GM12878 (cell line): Measurements from ENCODE around the gene PLA2G2E. TPM values are rescaled to one million over a fixed set of nuclear protein-coding genes. Genes with fewer than 3 reads are reported as not detected.
A peak's percentile ranks its signal among the peaks of the same experiment; 100 is the strongest.

Source experiments
- CBX5 ChIP-seq: sonication (generic); IDR thresholded peaks from 2 replicates; pipeline ENCODE4 v1.6.1; 2016; ENCODE audit warnings: low read depth, moderate library complexity, mild to moderate bottlenecking, inconsistent platforms
- ESRRA ChIP-seq: IDR thresholded peaks from 2 replicates; pipeline ENCODE4 v1.6.1; 2012; ENCODE audit warnings: mild to moderate bottlenecking, low read length, improper control_type of control experiment
- FOXK2 ChIP-seq: fragments of 450-650 bp; IDR thresholded peaks from 2 replicates; pipeline ENCODE4 v1.6.1; 2017; ENCODE audit warnings: mild to moderate bottlenecking, moderate library complexity
- GABPA ChIP-seq: IDR thresholded peaks from 2 replicates; pipeline ENCODE4 v1.6.1; 2014; ENCODE audit warnings: antibody characterized with exemption, low read depth, mild to moderate bottlenecking, inconsistent platforms
- HDAC6 ChIP-seq: fragments of 200-600 bp; sonication (generic); IDR thresholded peaks from one replicate; pipeline ENCODE4 v1.8.0; 2017; ENCODE audit warnings: antibody characterized with exemption; ENCODE audit not compliant: unreplicated experiment
- HDGF ChIP-seq: fragments of 450-650 bp; IDR thresholded peaks from 2 replicates; pipeline ENCODE4 v1.6.1; 2016; ENCODE audit warnings: antibody characterized with exemption
- MYB ChIP-seq: fragments of 150-350 bp; IDR thresholded peaks from 2 replicates; pipeline ENCODE4 v1.6.1; 2014; ENCODE audit warnings: mild to moderate bottlenecking, low read depth, low read length, borderline replicate concordance
- NR2C2 ChIP-seq: IDR thresholded peaks from 2 replicates; pipeline ENCODE4 v1.6.1; 2011; ENCODE audit warnings: borderline replicate concordance, low read depth; ENCODE audit not compliant: control insufficient read depth, insufficient read length
- PAX5 ChIP-seq: IDR thresholded peaks from 2 replicates; pipeline ENCODE4 v1.6.1; 2011; ENCODE audit warnings: low read depth, low read length, borderline replicate concordance
- RCOR1 ChIP-seq: conservative IDR thresholded peaks from 2 replicates; pipeline ENCODE4 v1.6.1; 2012; ENCODE audit warnings: low read depth, low read length, improper control_type of control experiment
- STAT3 ChIP-seq: IDR thresholded peaks from 2 replicates; pipeline ENCODE4 v1.6.1; 2011; ENCODE audit warnings: low read depth, low read length, improper control_type of control experiment
- WRNIP1 ChIP-seq: IDR thresholded peaks from 2 replicates; pipeline ENCODE4 v1.6.1; 2011; ENCODE audit warnings: low read depth, low read length, improper control_type of control experiment, borderline replicate concordance
- ZSCAN29 ChIP-seq: fragments of 450-650 bp; IDR thresholded peaks from 2 replicates; pipeline ENCODE4 v1.6.1; 2017; ENCODE audit warnings: mild to moderate bottlenecking, moderate library complexity
- polyA plus RNA-seq, 11 experiments: library from polyadenylated mRNA; depleted of rRNA in 4 of 11; unstranded in 6 of 11; stranded (reverse) in 5 of 11; fragments of >200 nt; fragmentation: Nextera tagmentation in 4 of 11; fragmentation: Illumina TruSeq in 1 of 11; extraction: Ambion mirVana in 4 of 11; extraction: Trizol in 1 of 11; gene quantifications; 1 replicate in 1 of 11; 2 replicates in 10 of 11; pipeline versions ENCODE4 v1.2.1 to v1.2.3, GENCODE V29; 2011 to 2016; ENCODE audit warnings: inconsistent platforms in 2 of 11, missing spikeins in 2 of 11, low read depth in 1 of 11
- total RNA-seq, 4 experiments: library from RNA; depleted of rRNA in 3 of 4; stranded (reverse); fragments of >200 nt in 3 of 4; fragmentation: Illumina TruSeq in 1 of 4; extraction: Trizol in 1 of 4; gene quantifications; 2 replicates each; pipeline versions ENCODE4 v1.2.1 to v1.2.3, GENCODE V29; 2013 to 2021
- TF ChIP-seq, protein P1 (sequence below): IDR thresholded peaks from 2 replicates; pipeline ENCODE4 v1.6.1; 2011; ENCODE audit warnings: borderline replicate concordance, low read depth, mild to moderate bottlenecking, moderate library complexity, mixed read lengths, low read length; ENCODE audit not compliant: insufficient read depth; ENCODE audit errors: extremely low read length
- TF ChIP-seq, protein P2 (sequence below): IDR thresholded peaks from 2 replicates; pipeline ENCODE4 v1.6.1; 2011; ENCODE audit warnings: low read depth, mild to moderate bottlenecking, low read length, moderate library complexity, borderline replicate concordance; ENCODE audit errors: extremely low read depth
- TF ChIP-seq, protein P3 (sequence below): fragments of 150-350 bp; IDR thresholded peaks from 2 replicates; pipeline ENCODE4 v1.6.1; 2016; ENCODE audit warnings: low read depth, low read length
- TF ChIP-seq, protein P4 (sequence below): fragments of 450-650 bp; IDR thresholded peaks from 2 replicates; pipeline ENCODE4 v1.6.1; 2016; ENCODE audit warnings: mild to moderate bottlenecking
- TF ChIP-seq, protein P5 (sequence below): fragments of 450-650 bp; IDR thresholded peaks from 2 replicates; pipeline ENCODE4 v1.6.1; 2017; ENCODE audit warnings: mild to moderate bottlenecking, moderate library complexity

PLA2G2E gene
- total and polyA plus RNA-seq, 10 of the 15 experiments (the other 5 are each of a cell fraction or from before 2014, with no cell fraction given): not detected

DNA sequence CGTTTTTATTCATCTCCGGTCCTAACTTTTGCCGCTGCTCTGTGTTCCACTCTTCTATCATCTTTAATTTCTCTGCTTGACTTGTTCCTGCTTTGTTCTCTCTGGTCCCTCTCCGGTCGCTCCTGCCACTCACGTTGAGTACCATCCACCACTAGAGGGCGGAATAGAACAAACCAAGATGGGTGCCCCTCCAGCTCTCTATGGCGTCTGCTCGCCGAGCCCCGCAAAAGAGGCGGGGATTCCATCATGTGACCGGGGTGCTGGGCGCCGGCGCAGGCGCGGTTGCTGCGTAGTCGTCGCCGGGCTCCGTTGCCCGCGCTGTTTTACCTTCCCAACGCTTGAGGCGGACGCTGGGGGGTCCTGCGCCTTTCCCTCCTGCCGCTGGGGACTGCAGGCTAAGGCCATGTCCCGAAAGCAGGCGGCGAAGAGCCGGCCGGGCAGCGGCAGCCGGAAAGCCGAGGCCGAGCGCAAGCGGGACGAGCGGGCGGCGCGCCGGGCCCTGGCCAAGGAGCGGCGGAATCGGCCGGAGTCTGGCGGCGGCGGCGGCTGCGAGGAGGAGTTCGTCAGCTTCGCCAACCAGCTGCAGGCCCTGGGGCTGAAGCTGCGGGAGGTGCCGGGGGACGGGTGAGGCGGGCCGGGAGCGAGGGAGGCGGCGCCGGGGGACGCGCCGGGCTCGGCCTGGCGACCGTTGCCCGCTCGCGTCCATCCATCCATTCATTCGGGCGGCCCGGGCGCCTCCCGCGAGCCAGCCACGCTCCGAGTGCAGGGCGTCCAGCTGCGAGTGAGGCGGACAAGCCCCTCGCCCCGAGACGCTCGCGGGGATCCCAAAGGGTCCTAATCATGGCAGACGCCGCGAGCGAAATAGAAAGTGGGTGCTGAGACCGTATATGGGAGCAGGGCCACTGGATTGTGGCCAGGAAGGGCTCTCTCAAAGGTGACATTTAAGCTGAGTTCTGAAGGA lies 41.0 kb downstream of the PLA2G2E start, which contains the start of gene OTUD3 (continued):
- TF ChIP-seq, protein P1, sequence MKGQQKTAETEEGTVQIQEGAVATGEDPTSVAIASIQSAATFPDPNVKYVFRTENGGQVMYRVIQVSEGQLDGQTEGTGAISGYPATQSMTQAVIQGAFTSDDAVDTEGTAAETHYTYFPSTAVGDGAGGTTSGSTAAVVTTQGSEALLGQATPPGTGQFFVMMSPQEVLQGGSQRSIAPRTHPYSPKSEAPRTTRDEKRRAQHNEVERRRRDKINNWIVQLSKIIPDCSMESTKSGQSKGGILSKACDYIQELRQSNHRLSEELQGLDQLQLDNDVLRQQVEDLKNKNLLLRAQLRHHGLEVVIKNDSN: peak; percentile 94
- TF ChIP-seq, protein P2, sequence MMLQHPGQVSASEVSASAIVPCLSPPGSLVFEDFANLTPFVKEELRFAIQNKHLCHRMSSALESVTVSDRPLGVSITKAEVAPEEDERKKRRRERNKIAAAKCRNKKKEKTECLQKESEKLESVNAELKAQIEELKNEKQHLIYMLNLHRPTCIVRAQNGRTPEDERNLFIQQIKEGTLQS: peak; percentile 77
- TF ChIP-seq FOXK2 (no peak), PAX5 (no peak; the same call in 1 of the 2 replicates), STAT3 (no peak), NR2C2 (no peak), ESRRA (no peak), RCOR1 (0 out of 2 replicates have a peak, but pooled peaks have one; percentile 27), HDGF (peak; percentile 42), GABPA (no peak), ZSCAN29 (0 out of 2 replicates have a peak, but pooled peaks have one; percentile 8), CBX5 (no peak), WRNIP1 (no peak), MYB (no peak), HDAC6 (no peak)
- TF ChIP-seq, protein P3, sequence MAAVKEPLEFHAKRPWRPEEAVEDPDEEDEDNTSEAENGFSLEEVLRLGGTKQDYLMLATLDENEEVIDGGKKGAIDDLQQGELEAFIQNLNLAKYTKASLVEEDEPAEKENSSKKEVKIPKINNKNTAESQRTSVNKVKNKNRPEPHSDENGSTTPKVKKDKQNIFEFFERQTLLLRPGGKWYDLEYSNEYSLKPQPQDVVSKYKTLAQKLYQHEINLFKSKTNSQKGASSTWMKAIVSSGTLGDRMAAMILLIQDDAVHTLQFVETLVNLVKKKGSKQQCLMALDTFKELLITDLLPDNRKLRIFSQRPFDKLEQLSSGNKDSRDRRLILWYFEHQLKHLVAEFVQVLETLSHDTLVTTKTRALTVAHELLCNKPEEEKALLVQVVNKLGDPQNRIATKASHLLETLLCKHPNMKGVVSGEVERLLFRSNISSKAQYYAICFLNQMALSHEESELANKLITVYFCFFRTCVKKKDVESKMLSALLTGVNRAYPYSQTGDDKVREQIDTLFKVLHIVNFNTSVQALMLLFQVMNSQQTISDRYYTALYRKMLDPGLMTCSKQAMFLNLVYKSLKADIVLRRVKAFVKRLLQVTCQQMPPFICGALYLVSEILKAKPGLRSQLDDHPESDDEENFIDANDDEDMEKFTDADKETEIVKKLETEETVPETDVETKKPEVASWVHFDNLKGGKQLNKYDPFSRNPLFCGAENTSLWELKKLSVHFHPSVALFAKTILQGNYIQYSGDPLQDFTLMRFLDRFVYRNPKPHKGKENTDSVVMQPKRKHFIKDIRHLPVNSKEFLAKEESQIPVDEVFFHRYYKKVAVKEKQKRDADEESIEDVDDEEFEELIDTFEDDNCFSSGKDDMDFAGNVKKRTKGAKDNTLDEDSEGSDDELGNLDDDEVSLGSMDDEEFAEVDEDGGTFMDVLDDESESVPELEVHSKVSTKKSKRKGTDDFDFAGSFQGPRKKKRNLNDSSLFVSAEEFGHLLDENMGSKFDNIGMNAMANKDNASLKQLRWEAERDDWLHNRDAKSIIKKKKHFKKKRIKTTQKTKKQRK: no peak
- TF ChIP-seq, protein P4, sequence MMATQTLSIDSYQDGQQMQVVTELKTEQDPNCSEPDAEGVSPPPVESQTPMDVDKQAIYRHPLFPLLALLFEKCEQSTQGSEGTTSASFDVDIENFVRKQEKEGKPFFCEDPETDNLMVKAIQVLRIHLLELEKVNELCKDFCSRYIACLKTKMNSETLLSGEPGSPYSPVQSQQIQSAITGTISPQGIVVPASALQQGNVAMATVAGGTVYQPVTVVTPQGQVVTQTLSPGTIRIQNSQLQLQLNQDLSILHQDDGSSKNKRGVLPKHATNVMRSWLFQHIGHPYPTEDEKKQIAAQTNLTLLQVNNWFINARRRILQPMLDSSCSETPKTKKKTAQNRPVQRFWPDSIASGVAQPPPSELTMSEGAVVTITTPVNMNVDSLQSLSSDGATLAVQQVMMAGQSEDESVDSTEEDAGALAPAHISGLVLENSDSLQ: peak; percentile 96
- TF ChIP-seq, protein P5, sequence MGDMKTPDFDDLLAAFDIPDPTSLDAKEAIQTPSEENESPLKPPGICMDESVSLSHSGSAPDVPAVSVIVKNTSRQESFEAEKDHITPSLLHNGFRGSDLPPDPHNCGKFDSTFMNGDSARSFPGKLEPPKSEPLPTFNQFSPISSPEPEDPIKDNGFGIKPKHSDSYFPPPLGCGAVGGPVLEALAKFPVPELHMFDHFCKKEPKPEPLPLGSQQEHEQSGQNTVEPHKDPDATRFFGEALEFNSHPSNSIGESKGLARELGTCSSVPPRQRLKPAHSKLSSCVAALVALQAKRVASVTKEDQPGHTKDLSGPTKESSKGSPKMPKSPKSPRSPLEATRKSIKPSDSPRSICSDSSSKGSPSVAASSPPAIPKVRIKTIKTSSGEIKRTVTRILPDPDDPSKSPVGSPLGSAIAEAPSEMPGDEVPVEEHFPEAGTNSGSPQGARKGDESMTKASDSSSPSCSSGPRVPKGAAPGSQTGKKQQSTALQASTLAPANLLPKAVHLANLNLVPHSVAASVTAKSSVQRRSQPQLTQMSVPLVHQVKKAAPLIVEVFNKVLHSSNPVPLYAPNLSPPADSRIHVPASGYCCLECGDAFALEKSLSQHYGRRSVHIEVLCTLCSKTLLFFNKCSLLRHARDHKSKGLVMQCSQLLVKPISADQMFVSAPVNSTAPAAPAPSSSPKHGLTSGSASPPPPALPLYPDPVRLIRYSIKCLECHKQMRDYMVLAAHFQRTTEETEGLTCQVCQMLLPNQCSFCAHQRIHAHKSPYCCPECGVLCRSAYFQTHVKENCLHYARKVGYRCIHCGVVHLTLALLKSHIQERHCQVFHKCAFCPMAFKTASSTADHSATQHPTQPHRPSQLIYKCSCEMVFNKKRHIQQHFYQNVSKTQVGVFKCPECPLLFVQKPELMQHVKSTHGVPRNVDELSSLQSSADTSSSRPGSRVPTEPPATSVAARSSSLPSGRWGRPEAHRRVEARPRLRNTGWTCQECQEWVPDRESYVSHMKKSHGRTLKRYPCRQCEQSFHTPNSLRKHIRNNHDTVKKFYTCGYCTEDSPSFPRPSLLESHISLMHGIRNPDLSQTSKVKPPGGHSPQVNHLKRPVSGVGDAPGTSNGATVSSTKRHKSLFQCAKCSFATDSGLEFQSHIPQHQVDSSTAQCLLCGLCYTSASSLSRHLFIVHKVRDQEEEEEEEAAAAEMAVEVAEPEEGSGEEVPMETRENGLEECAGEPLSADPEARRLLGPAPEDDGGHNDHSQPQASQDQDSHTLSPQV: 0 out of 2 replicates have a peak, but pooled peaks have one; percentile 15
